Esophagus muscularis mucosa (tissue), 3 donors: Measurements from ENCODE around the gene CHSY3.

Experiments used
- CTCF ChIP-seq, 3 experiments: fragments of 200-600 bp in 2 of 3; fragments of 450-650 bp in 1 of 3; sonication (generic) in 2 of 3; IDR thresholded peaks; one replicate each; pipeline ENCODE4 v1.5.1; 2017 to 2019; ENCODE audit warnings: antibody characterized with exemption in 3 of 3, mild to moderate bottlenecking in 2 of 3, moderate library complexity in 1 of 3
- POLR2A ChIP-seq: fragments of 450-650 bp; IDR thresholded peaks from one replicate; pipeline ENCODE4 v1.6.1; 2017; ENCODE audit warnings: antibody characterized with exemption, moderate library complexity, mild to moderate bottlenecking, low read depth

- no peak for TF ChIP-seq CTCF (IDR thresholded peaks at IDR 0.05)
- no peak for TF ChIP-seq POLR2A
These were observed 47.9 kb upstream of the CHSY3 start for GRCh38 chr5:129856325-129856724.
